SK-N-SH (cell line): ENCODE measurements around the gene MUC5B. TPM values are rescaled to one million over a fixed set of nuclear protein-coding genes. Genes with fewer than 3 reads are reported as not detected.

Experiments used
- CTCF ChIA-PET: fragments of 300-600, 350-600 bp; formaldehyde crosslinking; extraction: SDS; loops from one replicate; lab custom pipeline; 2021; lab: Yijun Ruan, JAX
- POLR2A ChIA-PET: fragments of 350-600 bp; sonication (Branson Sonifier 250); formaldehyde crosslinking; extraction: SDS; loops from one replicate; lab custom pipeline; 2020; ENCODE audit warnings: antibody characterized with exemption, inconsistent platforms; lab: Yijun Ruan, JAX
- DNase-seq: peaks from one replicate; pipeline ENCODE4 v3.0.0; 2012
- H2AFZ ChIP-seq: fragments of 200-600 bp; sonication (generic); 2 replicates; pipeline ENCODE4 v1.8.1; 2016; ENCODE audit warnings: antibody characterized with exemption, mild to moderate bottlenecking, low read depth
- H3F3A ChIP-seq: fragments of 200-600 bp; sonication (generic); replicated peaks from 2 replicates; pipeline ENCODE3; 2016; ENCODE audit warnings: antibody characterized with exemption, mild to moderate bottlenecking; ENCODE audit not compliant: insufficient read depth
- H3K27ac ChIP-seq, 2 experiments: fragments of 200-500 bp in 1 of 2; fragments of 200-600 bp in 1 of 2; sonication (Bioruptor generic) in 1 of 2; sonication (generic), shearing (Covaris generic) in 1 of 2; 2 replicates each; pipeline versions ENCODE4 v1.5.1 to v1.6.1; 2014 to 2016; ENCODE audit warnings: low read depth in 2 of 2, inconsistent platforms in 1 of 2, low read length in 1 of 2, mild to moderate bottlenecking in 1 of 2, mixed read lengths in 1 of 2
- H3K27me3 ChIP-seq: fragments of 200-600 bp; sonication (generic), shearing (Covaris generic); 2 replicates; pipeline ENCODE4 v1.6.1; 2016; ENCODE audit warnings: mixed run types; ENCODE audit not compliant: insufficient read depth
- H3K36me3 ChIP-seq, 2 experiments: fragments of 200-500 bp in 1 of 2; fragments of 200-600 bp in 1 of 2; sonication (Bioruptor generic) in 1 of 2; sonication (generic) in 1 of 2; replicated peaks in 1 of 2; 2 replicates each; pipeline versions ENCODE3 to v1.5.1; 2014 to 2016; ENCODE audit warnings: low read length in 1 of 2, mild to moderate bottlenecking in 1 of 2; ENCODE audit not compliant: insufficient read depth in 2 of 2, control insufficient read depth in 1 of 2
- H3K4me1 ChIP-seq, 2 experiments: fragments of 200-500 bp in 1 of 2; fragments of 200-600 bp in 1 of 2; sonication (Bioruptor generic) in 1 of 2; sonication (generic), shearing (Covaris generic) in 1 of 2; 2 replicates each; pipeline versions ENCODE4 v1.5.1 to v1.6.1; 2014 to 2016; ENCODE audit warnings: low read depth in 1 of 2, low read length in 1 of 2, mixed run types in 1 of 2; ENCODE audit not compliant: insufficient read depth in 2 of 2, control insufficient read depth in 1 of 2
- H3K4me2 ChIP-seq: fragments of 200-600 bp; sonication (generic), shearing (Covaris generic); 2 replicates; pipeline ENCODE4 v1.6.1; 2017; ENCODE audit warnings: mixed run types
- H3K4me3 ChIP-seq, 2 experiments: fragments of 200-500 bp in 1 of 2; fragments of 200-600 bp in 1 of 2; sonication (Bioruptor generic) in 1 of 2; sonication (generic), shearing (Covaris generic) in 1 of 2; 2 replicates each; pipeline versions ENCODE4 v1.5.1 to v1.8.1; 2014 to 2016; ENCODE audit warnings: low read depth in 2 of 2, inconsistent platforms in 1 of 2, low read length in 1 of 2, mild to moderate bottlenecking in 1 of 2, mixed read lengths in 1 of 2, moderate library complexity in 1 of 2
- H3K79me2 ChIP-seq: fragments of 200-600 bp; sonication (generic); 2 replicates; pipeline ENCODE4 v1.8.1; 2017; ENCODE audit warnings: mild to moderate bottlenecking; ENCODE audit not compliant: insufficient read depth
- H3K9ac ChIP-seq: fragments of 200-600 bp; sonication (generic); 2 replicates; pipeline ENCODE4 v1.6.1; 2017; ENCODE audit warnings: mixed run types
- H3K9me2 ChIP-seq: fragments of 200-600 bp; sonication (generic); 2 replicates; pipeline ENCODE4 v1.6.1; 2017; ENCODE audit warnings: mixed run types
- H3K9me3 ChIP-seq: fragments of 200-600 bp; sonication (generic); 2 replicates; pipeline ENCODE4 v1.6.1; 2017; ENCODE audit warnings: mixed run types, mild to moderate bottlenecking, moderate library complexity
- H4K20me1 ChIP-seq: fragments of 200-600 bp; sonication (generic); 2 replicates; pipeline ENCODE4 v1.6.1; 2017; ENCODE audit warnings: mild to moderate bottlenecking, mixed run types; ENCODE audit not compliant: insufficient read depth
- CTCF ChIP-seq: fragments of 200-600 bp; sonication (generic); IDR thresholded peaks from 2 replicates; pipeline ENCODE4 v1.6.1; 2017; ENCODE audit warnings: antibody characterized with exemption, mild to moderate bottlenecking, moderate library complexity
- ELF1 ChIP-seq: IDR thresholded peaks from 2 replicates; pipeline ENCODE4 v1.4.0; 2012
- FOXJ3 ChIP-seq: sonication (generic); formaldehyde crosslinking; IDR thresholded peaks from 2 replicates; pipeline ENCODE4 v1.5.1; 2020; ENCODE audit warnings: mild to moderate bottlenecking, missing genetic modification reagents
- GABPA ChIP-seq: IDR thresholded peaks from 2 replicates; pipeline ENCODE4 v1.4.0; 2012; ENCODE audit warnings: low read depth, mild to moderate bottlenecking
- MXI1 ChIP-seq: IDR thresholded peaks from 2 replicates; pipeline ENCODE4 v1.6.1; 2012; ENCODE audit warnings: mild to moderate bottlenecking, low read depth, low read length, improper control_type of control experiment
- NFIC ChIP-seq: IDR thresholded peaks from 2 replicates; pipeline ENCODE4 v1.4.0; 2012; ENCODE audit warnings: borderline replicate concordance
- PBX3 ChIP-seq: IDR thresholded peaks from 2 replicates; pipeline ENCODE4; 2012
- RAD21 ChIP-seq: IDR thresholded peaks from 2 replicates; pipeline ENCODE4 v1.6.1; 2012; ENCODE audit warnings: mild to moderate bottlenecking, low read length
- RCOR1 ChIP-seq: fragments of 150-350 bp; IDR thresholded peaks from 2 replicates; pipeline ENCODE4 v1.6.1; 2017; ENCODE audit warnings: antibody characterized with exemption, low read length
- RFX5 ChIP-seq: IDR thresholded peaks from 2 replicates; pipeline ENCODE4 v1.6.1; 2012; ENCODE audit warnings: mild to moderate bottlenecking, improper control_type of control experiment, low read length
- SIN3A ChIP-seq: IDR thresholded peaks from 2 replicates; pipeline ENCODE4 v1.6.1; 2012; ENCODE audit warnings: low read depth, mild to moderate bottlenecking, low read length, moderate library complexity, borderline replicate concordance
- SMC3 ChIP-seq: IDR thresholded peaks from 2 replicates; pipeline ENCODE4 v1.6.1; 2012; ENCODE audit warnings: low read depth, low read length, improper control_type of control experiment
- TAF1 ChIP-seq: IDR thresholded peaks from 2 replicates; pipeline ENCODE4 v1.6.1; 2012; ENCODE audit warnings: low read depth, mild to moderate bottlenecking, low read length, moderate library complexity, borderline replicate concordance
- TCF12 ChIP-seq: IDR thresholded peaks from 2 replicates; pipeline ENCODE4 v1.4.0; 2012
- USF1 ChIP-seq: IDR thresholded peaks from 2 replicates; pipeline ENCODE4 v1.4.0; 2012; ENCODE audit warnings: low read depth, borderline replicate concordance
- YY1 ChIP-seq: IDR thresholded peaks from 2 replicates; pipeline ENCODE4 v1.4.0; 2012; ENCODE audit warnings: low read depth, mild to moderate bottlenecking
- WGBS: methylation state at CpG from one replicate; pipeline ENCODE4 v1.1.6; 2017; ENCODE audit warnings: low lambda C conversion rate; 5-methylcytosine and 5-hydroxymethylcytosine counted together
- polyA plus RNA-seq, 3 experiments: library from polyadenylated mRNA; depleted of rRNA; stranded (reverse); fragments of >200 nt; gene quantifications; 2 replicates each; pipeline ENCODE4 v1.2.3, GENCODE V29; 2012

The MUC5B gene
- polyA plus RNA-seq, 1 of the 3 experiments (the other 2 are of a cell fraction), result not detected

- 51% methylated on average over 35 of the region's 45 CpGs for WGBS
- H3K9ac ChIP-seq, result no peak overlapping the region
- H3K27ac ChIP-seq, result no peak overlapping the region
- H2AFZ ChIP-seq, result no peak overlapping the region
- no peaks in the 10 kb centered on the region for H3K9me2 ChIP-seq
- no peaks in the 10 kb centered on the region for H3F3A ChIP-seq
- no peaks in the 10 kb centered on the region for H3K79me2 ChIP-seq
- H3K27me3 ChIP-seq, result no peaks in the 10 kb centered on the region
- peak; percentile 71 for DNase-seq
- POLR2A ChIA-PET, result no interaction called here
- TF ChIP-seq FOXJ3 (CRISPR knock-in tag), result no peak
- TF ChIP-seq NFIC, result no peak
- no peak for TF ChIP-seq GABPA
- TF ChIP-seq TCF12, result no peak
- no peak for TF ChIP-seq CTCF
- no peak for TF ChIP-seq PBX3
- no peak for TF ChIP-seq TAF1
- no peak for TF ChIP-seq RAD21
- no peak for TF ChIP-seq MXI1
- no peak for TF ChIP-seq YY1
- no peak for TF ChIP-seq RFX5
- no peak for TF ChIP-seq RCOR1
- TF ChIP-seq ELF1, result no peak
- TF ChIP-seq SIN3A, result no peak
- TF ChIP-seq SMC3, result no peak
- no peak for TF ChIP-seq USF1
- no peak overlapping the region for H3K4me3 ChIP-seq
- CTCF ChIA-PET, result interaction anchor here (0.6 to 1.7 kb wide), 3 partner anchors 28 to 316 kb away, joined by 3 to 7 read pairs (median 3); no protein-coding TSS in a partner anchor
- H3K36me3 ChIP-seq, result no peaks in the 10 kb centered on the region
- H3K9me3 ChIP-seq, result no peaks in the 10 kb centered on the region
- no peak overlapping the region for H3K4me2 ChIP-seq
- no peaks in the 10 kb centered on the region for H4K20me1 ChIP-seq
- peaks cover 0 to 2% of the 10 kb centered on the region in 2 experiments; a peak in 1 of 4 replicates for H3K4me1 ChIP-seq
Observed at GRCh38 chr11:1230456-1231395, 7.9 kb downstream of the MUC5B start.
